Neural cell (in vitro differentiated cells): Measurements from ENCODE around the gene PKNOX2.

ENCODE experiments used
- CTCF ChIP-seq: fragments of 450-650 bp; IDR thresholded peaks from 2 replicates; pipeline ENCODE4 v1.5.1; 2014; ENCODE audit warnings: antibody characterized with exemption, mild to moderate bottlenecking, moderate library complexity; ENCODE audit not compliant: poor library complexity, severe bottlenecking
- EP300 ChIP-seq: fragments of 450-650 bp; conservative IDR thresholded peaks from 2 replicates; pipeline ENCODE4 v1.6.1; 2014; ENCODE audit warnings: antibody characterized with exemption, mild to moderate bottlenecking, moderate library complexity; ENCODE audit not compliant: poor library complexity, severe bottlenecking
- EZH2 ChIP-seq: fragments of 200-600, 300-800 bp; shearing (Covaris generic), sonication (generic); IDR thresholded peaks from 2 replicates; pipeline ENCODE4 v1.6.1; 2014; ENCODE audit warnings: antibody characterized with exemption, low read length, borderline replicate concordance, mild to moderate bottlenecking; ENCODE audit not compliant: insufficient read depth, poor library complexity, severe bottlenecking
- MXI1 ChIP-seq: fragments of 450-650 bp; conservative IDR thresholded peaks from 2 replicates; pipeline ENCODE4 v1.6.1; 2014; ENCODE audit warnings: antibody characterized with exemption, mild to moderate bottlenecking; ENCODE audit not compliant: poor library complexity, severe bottlenecking
- POLR2AphosphoS5 ChIP-seq: IDR thresholded peaks from 2 replicates; pipeline ENCODE4 v1.6.1; 2012
- RAD21 ChIP-seq: fragments of 450-650 bp; conservative IDR thresholded peaks from 2 replicates; pipeline ENCODE4 v1.6.1; 2014; ENCODE audit warnings: antibody characterized with exemption, mild to moderate bottlenecking, moderate library complexity
- REST ChIP-seq: IDR thresholded peaks from 2 replicates; pipeline ENCODE4 v1.6.1; 2012; ENCODE audit warnings: borderline replicate concordance
- SMC3 ChIP-seq: fragments of 450-650 bp; conservative IDR thresholded peaks from 2 replicates; pipeline ENCODE4 v1.6.1; 2014; ENCODE audit warnings: antibody characterized with exemption, mild to moderate bottlenecking, moderate library complexity; ENCODE audit not compliant: poor library complexity

- TF ChIP-seq CTCF (no peak), SMC3 (no peak), POLR2AphosphoS5 (no peak), EZH2 (no peak), EP300 (no peak), REST (no peak), RAD21 (no peak), MXI1 (no peak)
These were observed 87.4 kb downstream of the PKNOX2 start for GRCh38 chr11:125251956-125252355.
